Measurements from ENCODE around the gene DNMT3A. TPM values are rescaled to one million over a fixed set of nuclear protein-coding genes. Genes with fewer than 3 reads are reported as not detected.

The DNMT3A gene
- total RNA-seq, 1 donor from 2014 or later = 12.9 TPM

DNA sequence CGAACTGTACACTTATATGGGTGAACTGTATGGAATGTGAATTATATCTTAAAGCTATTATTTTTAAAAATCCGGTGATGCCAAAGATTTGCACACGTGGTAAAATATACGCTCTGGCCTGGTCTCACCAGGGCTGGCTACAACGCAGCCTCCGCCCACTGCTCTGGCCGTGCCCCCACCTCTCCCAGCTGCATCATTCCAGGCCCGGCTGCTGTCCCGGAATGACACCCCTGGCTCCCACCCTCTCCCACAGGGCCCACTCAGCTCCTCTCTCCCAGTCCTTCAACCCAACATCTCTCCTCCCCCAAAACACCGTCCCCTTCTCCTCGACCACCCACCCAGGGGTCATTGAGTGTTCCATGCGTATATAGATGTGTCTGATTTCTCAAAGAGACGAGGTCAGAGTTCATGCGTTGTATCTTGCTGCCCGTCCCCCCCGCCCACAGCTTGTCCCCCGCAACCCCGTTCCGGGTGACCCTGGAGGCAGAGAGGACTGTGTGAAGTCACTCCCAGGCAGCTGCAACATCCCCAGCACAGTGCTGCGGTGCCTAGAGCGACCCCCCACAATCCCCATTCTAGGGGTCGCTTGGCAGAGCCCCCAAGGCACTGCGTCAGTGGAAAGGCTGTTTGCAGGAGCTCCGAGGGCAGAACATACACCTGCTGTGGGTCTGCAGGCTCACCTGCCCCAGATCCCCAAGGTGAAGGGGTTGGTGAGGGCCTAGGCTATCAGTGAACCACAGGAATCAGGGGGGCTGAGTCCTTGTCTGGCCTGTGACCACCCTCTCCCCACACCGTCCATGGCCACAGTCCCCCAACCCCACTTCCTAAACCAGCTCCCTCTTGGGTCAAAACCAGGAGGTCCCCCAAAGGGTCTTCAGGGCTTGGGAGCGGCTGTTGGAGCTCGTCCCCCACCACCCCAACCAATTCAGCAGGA lies 13.3 kb downstream of the DNMT3A start:
- DNase-seq (ENCODE audit: low read depth) = no peak
- FAIRE-seq = no peak
- no peak overlapping the region for H3K4me3 ChIP-seq (ENCODE audit: low read depth, low read length)
- no peak for TF ChIP-seq CTCF (IDR thresholded peaks at IDR 0.05; ENCODE audit: insufficient read depth, low read length, severe bottlenecking)
- peaks cover 1% of the 10 kb centered on the region for H3K36me3 ChIP-seq (ENCODE audit: control insufficient read depth, insufficient read depth, low read length)
- no peaks in the 10 kb centered on the region for H3K27me3 ChIP-seq (ENCODE audit: control insufficient read depth, insufficient read depth, low read length)

DNA sequence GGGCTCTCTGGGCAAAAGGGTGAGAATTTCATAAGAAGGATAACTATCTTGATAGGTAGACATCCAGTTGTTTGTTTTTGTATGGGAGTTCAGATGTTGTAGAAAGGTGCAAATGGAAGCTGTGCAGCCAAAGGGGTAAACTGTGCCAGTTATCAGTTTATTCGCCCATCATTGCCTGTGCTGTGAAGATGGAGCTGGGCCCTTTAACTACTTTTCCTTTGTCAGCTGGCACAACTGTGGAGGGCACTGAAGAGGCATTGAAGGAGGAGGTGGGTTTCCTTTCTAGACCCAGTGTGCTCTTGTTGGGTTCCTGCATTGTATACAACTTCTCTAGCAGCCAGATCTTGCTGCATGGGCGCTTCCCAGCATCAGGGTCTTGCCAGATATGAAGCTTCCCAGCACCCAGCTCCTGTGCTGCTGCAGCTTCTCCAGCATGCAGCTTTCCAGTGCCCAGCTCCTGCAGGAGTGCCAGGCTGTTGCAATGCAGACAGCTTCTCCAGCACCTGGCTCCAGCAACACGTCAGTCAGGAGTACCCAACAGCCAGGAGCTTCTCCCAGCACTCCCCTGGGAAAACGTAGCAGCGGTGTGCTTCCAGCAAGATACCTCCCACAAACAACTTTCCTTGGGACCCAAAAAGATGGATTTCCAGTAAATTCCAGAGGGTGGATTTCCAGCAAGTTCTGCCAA lies 15.3 kb downstream of the DNMT3A start:
- peaks cover 1% of the 10 kb centered on the region for H3K36me3 ChIP-seq (ENCODE audit: control insufficient read depth, insufficient read depth, low read length)
- FAIRE-seq (no peak), DNase-seq (ENCODE audit: low read depth) (no peak)
- TF ChIP-seq CTCF (IDR thresholded peaks at IDR 0.05; ENCODE audit: insufficient read depth, low read length, severe bottlenecking) = no peak
- H3K27me3 ChIP-seq (ENCODE audit: control insufficient read depth, insufficient read depth, low read length) = no peaks in the 10 kb centered on the region
- H3K4me3 ChIP-seq (ENCODE audit: low read depth, low read length) = no peak overlapping the region

GRCh38 chr2:25324905-25325592 lies 16.7 kb downstream of the DNMT3A start:
- no peak for TF ChIP-seq CTCF (IDR thresholded peaks at IDR 0.05; ENCODE audit: insufficient read depth, low read length, severe bottlenecking)
- FAIRE-seq (no peak), DNase-seq (ENCODE audit: low read depth) (no peak)
- no peak overlapping the region for H3K4me3 ChIP-seq (ENCODE audit: low read depth, low read length)
- peaks cover 1% of the 10 kb centered on the region for H3K36me3 ChIP-seq (ENCODE audit: control insufficient read depth, insufficient read depth, low read length)
- no peaks in the 10 kb centered on the region for H3K27me3 ChIP-seq (ENCODE audit: control insufficient read depth, insufficient read depth, low read length)

GRCh38 chr2:25324251-25324650 lies 17.5 kb downstream of the DNMT3A start:
- TF ChIP-seq CTCF (IDR thresholded peaks at IDR 0.05; ENCODE audit: insufficient read depth, low read length, severe bottlenecking) = no peak
- FAIRE-seq (peak; percentile 64), DNase-seq (ENCODE audit: low read depth) (no peak)

DNA sequence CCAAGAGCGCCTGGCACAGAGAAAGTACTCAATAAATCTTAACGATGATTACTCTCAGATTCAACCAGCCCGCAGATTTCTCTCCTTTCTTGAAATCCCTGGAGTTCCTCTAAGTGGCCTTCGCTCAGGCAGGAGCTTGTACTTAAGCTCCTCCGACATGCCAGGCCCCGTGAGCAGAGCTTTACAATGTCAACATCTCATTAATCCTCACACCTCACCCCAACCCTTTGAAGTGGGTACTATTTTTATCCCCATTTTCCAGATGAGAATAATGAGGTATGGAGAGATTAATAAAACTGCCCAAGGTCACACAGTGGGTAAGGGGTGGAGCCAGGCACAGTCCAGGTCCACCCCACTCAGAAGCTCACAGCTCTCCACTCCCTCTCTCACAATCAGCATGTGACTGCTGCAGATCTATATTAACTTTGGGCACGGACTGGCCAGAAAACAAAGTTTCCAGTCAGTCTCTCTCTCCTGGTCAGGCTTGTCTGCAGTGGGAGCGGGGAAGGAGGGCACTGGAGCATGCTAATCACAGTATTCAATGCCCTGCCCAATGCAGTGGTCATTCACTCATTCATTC lies 18.0 kb downstream of the DNMT3A start:
- Histone ChIP-seq H3K27me3 (ENCODE audit: control insufficient read depth, insufficient read depth, low read length) (no peaks in the 10 kb centered on the region), H3K4me3 (ENCODE audit: low read depth, low read length) (no peak overlapping the region), H3K36me3 (ENCODE audit: control insufficient read depth, insufficient read depth, low read length) (peaks cover 1% of the 10 kb centered on the region)
- FAIRE-seq (no peak), DNase-seq (ENCODE audit: low read depth) (no peak)
- TF ChIP-seq CTCF (IDR thresholded peaks at IDR 0.05; ENCODE audit: insufficient read depth, low read length, severe bottlenecking) = no peak

More at GRCh38 chr2:25324251-25324650, 17.5 kb downstream of the DNMT3A start:
- Histone ChIP-seq H3K4me3 (ENCODE audit: low read depth, low read length) (no peak overlapping the region), H3K36me3 (ENCODE audit: control insufficient read depth, insufficient read depth, low read length) (peaks cover 1% of the 10 kb centered on the region), H3K27me3 (ENCODE audit: control insufficient read depth, insufficient read depth, low read length) (no peaks in the 10 kb centered on the region)

Data from bronchial epithelial cell (primary cell).